Tibial artery (tissue), 4 donors: ENCODE results near the gene IGSF10.

ENCODE experiments used
- DNase-seq, 2 donors: peaks; one replicate each; pipeline ENCODE4 v3.0.0-alpha.2; 2019
- H3K27ac ChIP-seq, 2 donors: fragments of 200-600 bp; sonication (generic) in 1 of 2; 1 replicate in 1 of 2; 2 replicates in 1 of 2; pipeline ENCODE4 v1.5.1; 2018 to 2019; ENCODE audit warnings: mild to moderate bottlenecking in 1 of 2
- H3K27me3 ChIP-seq, 2 donors: fragments of 200-600 bp; sonication (generic) in 1 of 2; one replicate each; pipeline versions ENCODE4 v1.5.1 to v1.6.0; 2016 to 2019
- H3K36me3 ChIP-seq, 3 donors: fragments of 200-600 bp; sonication (generic) in 2 of 3; one replicate each; pipeline ENCODE4 v1.5.1; 2016 to 2019; ENCODE audit warnings: mild to moderate bottlenecking in 2 of 3
- H3K4me1 ChIP-seq, 4 donors: fragments of 200-600 bp; sonication (generic) in 2 of 4; 1 replicate in 3 of 4; 2 replicates in 1 of 4; pipeline ENCODE4 v1.5.1; 2016 to 2019
- H3K4me3 ChIP-seq, 2 donors: fragments of 200-600 bp; sonication (generic) in 1 of 2; 1 replicate in 1 of 2; 2 replicates in 1 of 2; pipeline ENCODE4 v1.5.1; 2018 to 2019; ENCODE audit warnings: mild to moderate bottlenecking in 2 of 2
- H3K9me3 ChIP-seq, 3 donors: fragments of 200-600 bp; sonication (generic) in 1 of 3; one replicate each; pipeline ENCODE4 v1.5.1; 2016 to 2019
- CTCF ChIP-seq, 2 experiments: fragments of 200-600 bp in 1 of 2; fragments of 450-650 bp in 1 of 2; IDR thresholded peaks; one replicate each; pipeline ENCODE4 v1.5.1; 2017 to 2019; ENCODE audit warnings: antibody characterized with exemption in 2 of 2, mild to moderate bottlenecking in 1 of 2, moderate library complexity in 1 of 2
- intact Hi-C: fragments of 100-400 bp; cut with DNase I; formaldehyde crosslinking; loops from one replicate; pipeline ENCODE4 v1.15.0; 2023; ENCODE audit warnings: low total_unique reads

The IGSF10 gene

GRCh38 chr3:151445273-151446001 is 15.4 kb downstream of the IGSF10 start:
- H3K4me1 ChIP-seq: no peaks in the 10 kb centered on the region
- no peak for TF ChIP-seq CTCF (IDR thresholded peaks at IDR 0.05)
- intact Hi-C loops: no loop called here

GRCh38 chr3:151443583-151443982 is 17.3 kb downstream of the IGSF10 start:
- no peak for DNase-seq
- H3K4me3 ChIP-seq: no peak overlapping the region
- intact Hi-C loops: loop anchor here (5.0 kb wide), 2 partner anchors 219 to 399 kb away; no protein-coding TSS in a partner anchor
- no peaks in the 10 kb centered on the region for H3K27me3 ChIP-seq
- no peaks in the 10 kb centered on the region for H3K4me1 ChIP-seq
- no peak overlapping the region for H3K27ac ChIP-seq
- no peak for TF ChIP-seq CTCF (IDR thresholded peaks at IDR 0.05)
- no peaks in the 10 kb centered on the region for H3K9me3 ChIP-seq
- H3K36me3 ChIP-seq: no peaks in the 10 kb centered on the region

More at GRCh38 chr3:151445273-151446001, 15.4 kb downstream of the IGSF10 start:
- peak in 1 of 2 donors; percentile 55 for DNase-seq
- H3K4me3 ChIP-seq: no peak overlapping the region
- no peaks in the 10 kb centered on the region for H3K36me3 ChIP-seq
- no peak overlapping the region for H3K27ac ChIP-seq
- no peaks in the 10 kb centered on the region for H3K27me3 ChIP-seq
- H3K9me3 ChIP-seq: no peaks in the 10 kb centered on the region

DNA sequence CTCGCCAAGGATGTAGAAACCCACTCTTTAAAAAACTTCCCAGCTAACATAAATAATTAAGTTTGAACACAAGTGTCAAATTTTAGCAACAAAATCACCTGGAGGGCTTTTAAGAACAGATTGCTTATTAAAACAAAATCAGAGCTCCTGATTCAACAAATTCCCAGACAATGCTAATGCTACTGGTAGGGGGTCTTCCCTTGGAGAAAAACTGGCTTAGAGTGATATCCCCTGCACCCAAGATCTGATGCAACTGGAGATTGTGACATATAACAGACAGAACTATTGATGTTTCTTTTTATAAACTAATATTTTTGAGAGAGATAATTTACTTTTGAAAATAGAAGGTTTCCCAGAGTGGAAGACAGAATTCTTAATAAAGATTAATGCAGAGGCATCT is 19.9 kb downstream of the IGSF10 start:
- H3K4me1 ChIP-seq: no peaks in the 10 kb centered on the region
- H3K4me3 ChIP-seq: no peak overlapping the region
- intact Hi-C loops: loop anchor here (5.0 kb wide), 2 partner anchors 221 to 401 kb away; no protein-coding TSS in a partner anchor
- DNase-seq: no peak
- H3K27ac ChIP-seq: no peak overlapping the region
- TF ChIP-seq CTCF (IDR thresholded peaks at IDR 0.05): no peak
- H3K27me3 ChIP-seq: no peaks in the 10 kb centered on the region
- no peaks in the 10 kb centered on the region for H3K9me3 ChIP-seq
- H3K36me3 ChIP-seq: no peaks in the 10 kb centered on the region

GRCh38 chr3:151439652-151440125 is 21.2 kb downstream of the IGSF10 start:
- Histone ChIP-seq H3K4me1 (peaks cover 0 to 1% (median 0%) of the 10 kb centered on the region in 4 donors), H3K27ac (no peak overlapping the region), H3K36me3 (no peaks in the 10 kb centered on the region), H3K9me3 (no peaks in the 10 kb centered on the region), H3K4me3 (no peak overlapping the region), H3K27me3 (no peaks in the 10 kb centered on the region)
- DNase-seq: no peak
- peak; percentile 85 for TF ChIP-seq CTCF (IDR thresholded peaks at IDR 0.05)
- intact Hi-C loops: loop anchor here (5.0 to 10.0 kb wide), 3 partner anchors 223 to 475 kb away; no protein-coding TSS in a partner anchor

- Histone ChIP-seq H3K27ac (no peak overlapping the region), H3K4me1 (peaks cover 0 to 14% (median 3%) of the 10 kb centered on the region in 4 donors), H3K27me3 (no peaks in the 10 kb centered on the region), H3K36me3 (no peaks in the 10 kb centered on the region), H3K4me3 (no peak overlapping the region), H3K9me3 (no peaks in the 10 kb centered on the region)
- DNase-seq: no peak
- TF ChIP-seq CTCF (IDR thresholded peaks at IDR 0.05): no peak
- intact Hi-C loops: loop anchor here (10.0 kb wide), 1 partner anchor 477 kb away; no protein-coding TSS in a partner anchor
Measured at GRCh38 chr3:151437906-151438305, 23.0 kb downstream of the IGSF10 start.
